Gastroesophageal sphincter (tissue), 3 donors: Measurements from ENCODE around the gene RYR3.

ENCODE experiments used
- CTCF ChIP-seq, 4 experiments: fragments of 200-600 bp in 2 of 4; fragments of 450-650 bp in 2 of 4; sonication (generic) in 1 of 4; IDR thresholded peaks; one replicate each; pipeline ENCODE4 v1.5.1; 2017 to 2019; ENCODE audit warnings: antibody characterized with exemption in 4 of 4, mild to moderate bottlenecking in 2 of 4, moderate library complexity in 2 of 4
- POLR2A ChIP-seq, 2 donors: fragments of 450-650 bp; IDR thresholded peaks; one replicate each; pipeline ENCODE4 v1.6.1; 2017; ENCODE audit warnings: antibody characterized with exemption in 2 of 2, mild to moderate bottlenecking in 2 of 2, moderate library complexity in 1 of 2

- TF ChIP-seq POLR2A (IDR thresholded peaks at IDR 0.05) = no peak
- no peak for TF ChIP-seq CTCF (IDR thresholded peaks at IDR 0.05)
Observed at GRCh38 chr15:33304924-33305323, 5.8 kb upstream of the RYR3 start.
